Panc1 (cell line): ENCODE data around the gene HERC3.

Experiments used
- CTCF ChIP-seq: fragments of 450-650 bp; IDR thresholded peaks from 2 replicates; pipeline ENCODE4 v1.5.1; 2017; ENCODE audit warnings: mild to moderate bottlenecking
- POLR2AphosphoS5 ChIP-seq: IDR thresholded peaks from 2 replicates; pipeline ENCODE4 v1.6.1; 2012; ENCODE audit warnings: mild to moderate bottlenecking, low read depth, low read length, moderate library complexity
- SIN3A ChIP-seq: IDR thresholded peaks from 2 replicates; pipeline ENCODE4 v1.6.1; 2012; ENCODE audit warnings: low read depth, mild to moderate bottlenecking, low read length, moderate library complexity, borderline replicate concordance; ENCODE audit not compliant: insufficient read depth
- TCF7L2 ChIP-seq: IDR thresholded peaks from 2 replicates; pipeline ENCODE4 v1.6.1; 2011; ENCODE audit warnings: mild to moderate bottlenecking, low read depth, low read length, inconsistent platforms

- TF ChIP-seq TCF7L2 (no peak), POLR2AphosphoS5 (no peak), CTCF (no peak), SIN3A (0 out of 2 replicates have a peak, but pooled peaks have one; percentile 36)
These were observed 544 bp downstream of the HERC3 start for GRCh38 chr4:88592600-88593448.
